Fibroblast of skin of right quadriceps (primary cell): ENCODE data around the gene TESK2.
A peak's percentile ranks its signal among the peaks of the same experiment; 100 is the strongest.

ENCODE experiments used
- DNase-seq: peaks from one replicate; pipeline ENCODE4 v3.0.0-alpha.2; 2013

Gene TESK2

DNA sequence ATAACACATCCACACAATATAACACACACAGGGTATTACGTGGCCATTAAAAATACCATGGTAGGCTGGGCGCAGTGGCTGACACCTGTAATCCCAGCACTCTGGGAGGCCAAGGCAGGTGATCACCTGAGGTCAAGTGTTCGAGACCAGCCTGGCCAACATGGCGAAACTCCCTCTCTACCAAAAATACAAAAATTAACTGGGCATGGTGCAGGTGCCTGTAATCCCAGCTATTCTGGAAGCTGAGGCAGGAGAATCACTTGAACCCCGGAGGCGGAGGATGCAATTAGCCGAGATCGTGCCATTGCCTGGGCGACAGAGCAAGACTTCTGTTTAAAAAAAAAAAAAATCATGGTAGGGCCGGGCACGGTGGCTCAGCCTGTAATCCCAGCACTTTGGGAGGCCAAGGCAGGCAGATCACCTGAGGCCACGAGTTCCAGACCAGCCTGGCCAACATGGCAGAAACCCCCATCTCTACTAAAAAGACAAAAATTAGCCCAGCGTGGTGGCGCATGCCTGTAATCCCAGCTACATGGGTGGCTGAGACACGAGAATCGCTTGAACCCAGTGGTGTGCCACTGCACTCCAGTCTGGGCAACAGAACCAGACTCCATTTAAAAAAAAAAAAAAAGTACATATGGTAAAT, 188.3 kb downstream of the TESK2 start:
- DNase-seq: no peak

- DNase-seq: no peak
Measured at GRCh38 chr1:45300669-45300997, 190.3 kb downstream of the TESK2 start.

DNA sequence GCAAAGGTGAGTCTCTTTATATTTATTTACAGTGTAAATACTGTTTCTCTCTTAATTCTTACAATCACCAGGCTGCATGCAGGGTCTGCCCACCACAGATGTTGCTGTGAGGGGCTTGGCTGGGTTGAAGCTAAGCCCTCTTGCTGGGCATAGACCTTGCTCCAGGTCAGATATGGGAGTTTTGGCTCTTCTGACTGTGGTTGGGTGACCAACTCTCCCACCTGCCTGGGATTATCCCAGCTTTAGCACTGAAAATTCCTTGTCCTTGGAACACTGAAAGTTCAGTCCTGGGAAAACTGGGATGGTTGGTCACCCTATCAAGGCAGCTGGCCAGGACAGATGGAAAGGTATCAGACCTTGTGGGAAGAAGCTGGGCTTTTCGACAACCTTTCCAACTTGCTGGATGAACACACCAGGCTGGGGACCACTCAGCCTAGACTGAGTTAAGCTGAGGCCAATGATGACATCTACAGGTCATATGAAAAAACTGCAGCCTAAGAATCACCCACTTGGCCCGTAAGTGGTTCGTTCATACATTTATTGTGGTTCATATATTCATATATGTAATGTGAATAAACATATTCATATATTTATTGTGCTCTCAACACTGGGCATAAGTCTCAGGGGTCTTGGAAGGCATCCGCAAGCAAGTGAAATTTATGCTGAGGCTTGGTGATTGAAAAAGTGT, 190.8 kb downstream of the TESK2 start:
- peak; percentile 67 for DNase-seq

DNA sequence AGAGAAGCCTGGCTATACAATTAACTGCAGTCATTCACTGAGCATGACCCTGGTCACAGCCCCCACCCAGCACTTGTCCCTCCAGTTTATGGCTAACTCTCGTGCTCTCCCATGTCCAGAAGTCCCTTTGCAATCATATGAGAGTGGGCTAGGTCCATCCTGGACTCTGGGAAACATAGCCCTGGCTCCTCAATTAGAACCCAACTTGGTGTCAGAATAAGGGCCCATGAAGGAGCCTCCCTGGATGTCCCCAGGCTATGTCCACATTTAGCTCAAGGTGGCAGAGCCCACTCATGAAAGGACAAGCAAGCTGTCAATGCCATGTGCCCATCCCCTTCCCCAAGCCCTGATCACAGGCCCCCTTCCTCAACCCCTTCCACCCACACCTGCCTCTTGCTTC, 191.7 kb downstream of the TESK2 start:
- no peak for DNase-seq

DNA sequence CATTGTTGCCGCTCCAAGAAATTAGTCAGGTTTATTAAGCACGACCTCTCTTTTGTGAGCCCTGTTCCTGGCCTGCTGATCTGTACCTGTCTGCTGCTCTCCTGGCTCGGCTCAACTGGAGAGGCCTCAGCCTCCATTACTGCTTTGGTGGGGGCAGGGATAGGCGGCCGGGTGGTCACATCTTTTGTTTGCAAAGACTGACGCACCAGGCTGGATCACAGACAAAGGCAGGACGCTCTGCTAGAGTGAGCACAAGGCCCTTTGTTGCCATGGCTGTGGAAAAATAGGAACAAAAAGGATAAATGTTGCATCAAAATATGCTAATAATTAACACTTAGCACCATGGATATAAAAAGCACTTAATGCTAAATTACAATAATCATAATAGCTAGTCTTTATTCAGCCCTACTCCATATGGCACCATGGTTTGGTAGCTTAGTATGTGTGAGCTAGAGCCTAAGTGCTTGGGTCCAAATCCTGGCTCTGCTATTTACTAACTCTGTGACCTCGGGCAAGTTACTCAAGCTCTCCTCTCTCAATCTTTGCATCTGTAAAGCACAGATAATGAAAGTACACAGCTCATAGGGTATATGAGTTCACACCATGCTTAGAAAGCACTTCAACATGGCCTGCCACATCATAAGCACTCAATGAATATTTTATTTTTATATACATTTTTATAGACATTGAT, 193.2 kb downstream of the TESK2 start:
- no peak for DNase-seq
